ENCODE measurements around the gene NEK10. TPM values are rescaled to one million over a fixed set of nuclear protein-coding genes. Genes with fewer than 3 reads are reported as not detected.

The NEK10 gene
- total and polyA plus RNA-seq, 2 of the 13 experiments (the other 11 are each of a cell fraction or from before 2014, with no cell fraction given), result 2.8 to 14.2 TPM

DNA sequence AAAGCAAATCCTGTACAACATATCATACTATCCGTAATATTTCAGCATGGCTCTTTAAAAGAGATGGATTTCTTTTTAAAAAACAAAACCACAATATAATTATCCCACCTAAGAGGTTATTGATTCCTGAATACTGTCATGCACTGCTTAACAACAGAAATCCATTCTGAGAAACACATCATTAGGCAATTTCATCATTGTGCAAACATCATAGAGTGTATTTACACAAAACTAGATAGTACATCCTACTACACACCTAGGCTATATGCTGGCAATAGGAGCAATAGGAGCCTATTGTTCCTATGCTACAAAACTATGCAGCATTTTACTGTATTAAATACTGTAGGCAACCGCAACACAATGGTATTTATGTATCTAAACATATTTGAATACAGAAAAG lies 242.0 kb downstream of the NEK10 start (continued):
- TF ChIP-seq RELA (CRISPR knock-in tag; IDR thresholded peaks at IDR 0.05) (no peak), RBM39 (IDR thresholded peaks at IDR 0.05; ENCODE audit: low read depth, low read length, poor library complexity, severe bottlenecking) (no peak), HNRNPK (IDR thresholded peaks at IDR 0.05; ENCODE audit: low read depth, low read length, poor library complexity, severe bottlenecking) (no peak), CEBPG (CRISPR knock-in tag; IDR thresholded peaks at IDR 0.05) (peak; percentile 96), REXO4 (CRISPR knock-in tag; IDR thresholded peaks at IDR 0.05; ENCODE audit: borderline replicate concordance) (no peak), IRX3 (CRISPR knock-in tag; IDR thresholded peaks at IDR 0.05; ENCODE audit: borderline replicate concordance, low read depth) (no peak), MBD4 (IDR thresholded peaks at IDR 0.05; ENCODE audit: borderline replicate concordance, low read length) (peak; percentile 77; the same call in 1 of the 2 replicates), ZNF274 (CRISPR knock-in tag; IDR thresholded peaks at IDR 0.05) (no peak), HMG20A (CRISPR knock-in tag; IDR thresholded peaks at IDR 0.05; ENCODE audit: borderline replicate concordance) (peak; percentile 98), FOXJ3 (CRISPR knock-in tag; IDR thresholded peaks at IDR 0.05; ENCODE audit: borderline replicate concordance) (peak; percentile 81; the same call in 1 of the 2 replicates), POGZ (CRISPR knock-in tag; IDR thresholded peaks at IDR 0.05) (peak; percentile 80), FOXA3 (CRISPR knock-in tag; IDR thresholded peaks at IDR 0.05) (peak; percentile 99), ZNF121 (CRISPR knock-in tag; IDR thresholded peaks at IDR 0.05) (no peak), ZNF850 (CRISPR knock-in tag; conservative IDR thresholded peaks at IDR 0.05) (no peak), ZNF720 (CRISPR knock-in tag; IDR thresholded peaks at IDR 0.05) (no peak), ZBTB20 (CRISPR knock-in tag; IDR thresholded peaks at IDR 0.05; ENCODE audit: borderline replicate concordance, low read depth) (no peak), MXD4 (CRISPR knock-in tag; IDR thresholded peaks at IDR 0.05) (no peak), MTA3 (CRISPR knock-in tag; IDR thresholded peaks at IDR 0.05) (no peak), WIZ (CRISPR knock-in tag; IDR thresholded peaks at IDR 0.05) (no peak), ZNF317 (CRISPR knock-in tag; IDR thresholded peaks at IDR 0.05) (peak; percentile 93), ZNF775 (CRISPR knock-in tag; IDR thresholded peaks at IDR 0.05; ENCODE audit: borderline replicate concordance) (no peak), ZNF747 (CRISPR knock-in tag; IDR thresholded peaks at IDR 0.05; ENCODE audit: borderline replicate concordance) (no peak), GATAD2A (CRISPR knock-in tag; IDR thresholded peaks at IDR 0.05) (peak; percentile 99), ZSCAN9 (CRISPR knock-in tag; IDR thresholded peaks at IDR 0.05; ENCODE audit: borderline replicate concordance) (0 out of 2 replicates have a peak, but pooled peaks have one; percentile 31)
- TF ChIP-seq, protein P1, sequence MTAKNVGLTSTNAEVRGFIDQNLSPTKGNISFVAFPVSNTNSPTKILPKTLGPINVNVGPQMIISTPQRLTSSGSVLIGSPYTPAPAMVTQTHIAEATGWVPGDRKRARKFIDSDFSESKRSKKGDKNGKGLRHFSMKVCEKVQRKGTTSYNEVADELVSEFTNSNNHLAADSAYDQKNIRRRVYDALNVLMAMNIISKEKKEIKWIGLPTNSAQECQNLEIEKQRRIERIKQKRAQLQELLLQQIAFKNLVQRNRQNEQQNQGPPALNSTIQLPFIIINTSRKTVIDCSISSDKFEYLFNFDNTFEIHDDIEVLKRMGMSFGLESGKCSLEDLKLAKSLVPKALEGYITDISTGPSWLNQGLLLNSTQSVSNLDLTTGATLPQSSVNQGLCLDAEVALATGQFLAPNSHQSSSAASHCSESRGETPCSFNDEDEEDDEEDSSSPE (CRISPR knock-in tag; IDR thresholded peaks at IDR 0.05), result no peak
- TF ChIP-seq, protein P2, sequence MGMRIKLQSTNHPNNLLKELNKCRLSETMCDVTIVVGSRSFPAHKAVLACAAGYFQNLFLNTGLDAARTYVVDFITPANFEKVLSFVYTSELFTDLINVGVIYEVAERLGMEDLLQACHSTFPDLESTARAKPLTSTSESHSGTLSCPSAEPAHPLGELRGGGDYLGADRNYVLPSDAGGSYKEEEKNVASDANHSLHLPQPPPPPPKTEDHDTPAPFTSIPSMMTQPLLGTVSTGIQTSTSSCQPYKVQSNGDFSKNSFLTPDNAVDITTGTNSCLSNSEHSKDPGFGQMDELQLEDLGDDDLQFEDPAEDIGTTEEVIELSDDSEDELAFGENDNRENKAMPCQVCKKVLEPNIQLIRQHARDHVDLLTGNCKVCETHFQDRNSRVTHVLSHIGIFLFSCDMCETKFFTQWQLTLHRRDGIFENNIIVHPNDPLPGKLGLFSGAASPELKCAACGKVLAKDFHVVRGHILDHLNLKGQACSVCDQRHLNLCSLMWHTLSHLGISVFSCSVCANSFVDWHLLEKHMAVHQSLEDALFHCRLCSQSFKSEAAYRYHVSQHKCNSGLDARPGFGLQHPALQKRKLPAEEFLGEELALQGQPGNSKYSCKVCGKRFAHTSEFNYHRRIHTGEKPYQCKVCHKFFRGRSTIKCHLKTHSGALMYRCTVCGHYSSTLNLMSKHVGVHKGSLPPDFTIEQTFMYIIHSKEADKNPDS (CRISPR knock-in tag; IDR thresholded peaks at IDR 0.05), result no peak
- TF ChIP-seq, protein P3, sequence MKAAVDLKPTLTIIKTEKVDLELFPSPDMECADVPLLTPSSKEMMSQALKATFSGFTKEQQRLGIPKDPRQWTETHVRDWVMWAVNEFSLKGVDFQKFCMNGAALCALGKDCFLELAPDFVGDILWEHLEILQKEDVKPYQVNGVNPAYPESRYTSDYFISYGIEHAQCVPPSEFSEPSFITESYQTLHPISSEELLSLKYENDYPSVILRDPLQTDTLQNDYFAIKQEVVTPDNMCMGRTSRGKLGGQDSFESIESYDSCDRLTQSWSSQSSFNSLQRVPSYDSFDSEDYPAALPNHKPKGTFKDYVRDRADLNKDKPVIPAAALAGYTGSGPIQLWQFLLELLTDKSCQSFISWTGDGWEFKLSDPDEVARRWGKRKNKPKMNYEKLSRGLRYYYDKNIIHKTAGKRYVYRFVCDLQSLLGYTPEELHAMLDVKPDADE (CRISPR knock-in tag; IDR thresholded peaks at IDR 0.05), result no peak
- TF ChIP-seq, protein P4, sequence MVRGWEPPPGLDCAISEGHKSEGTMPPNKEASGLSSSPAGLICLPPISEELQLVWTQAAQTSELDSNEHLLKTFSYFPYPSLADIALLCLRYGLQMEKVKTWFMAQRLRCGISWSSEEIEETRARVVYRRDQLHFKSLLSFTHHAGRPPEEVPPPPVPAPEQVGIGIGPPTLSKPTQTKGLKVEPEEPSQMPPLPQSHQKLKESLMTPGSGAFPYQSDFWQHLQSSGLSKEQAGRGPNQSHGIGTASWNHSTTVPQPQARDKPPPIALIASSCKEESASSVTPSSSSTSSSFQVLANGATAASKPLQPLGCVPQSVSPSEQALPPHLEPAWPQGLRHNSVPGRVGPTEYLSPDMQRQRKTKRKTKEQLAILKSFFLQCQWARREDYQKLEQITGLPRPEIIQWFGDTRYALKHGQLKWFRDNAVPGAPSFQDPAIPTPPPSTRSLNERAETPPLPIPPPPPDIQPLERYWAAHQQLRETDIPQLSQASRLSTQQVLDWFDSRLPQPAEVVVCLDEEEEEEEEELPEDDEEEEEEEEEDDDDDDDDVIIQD (CRISPR knock-in tag; IDR thresholded peaks at IDR 0.05; ENCODE audit: low read depth), result peak; percentile 98

All from HepG2 (cell line).